ENCODE data around the gene AKR7A3. TPM values are rescaled to one million over a fixed set of nuclear protein-coding genes. Genes with fewer than 3 reads are reported as not detected.

Gene AKR7A3
- total RNA-seq, 1 experiment from 2014 or later = 1.5 TPM

GRCh38 chr1:19308509-19308907 is 19.9 kb upstream of the AKR7A3 start (continued):
- TF ChIP-seq MLX (CRISPR knock-in tag; IDR thresholded peaks at IDR 0.05) = no peak

- POLR2A ChIA-PET = no interaction called here
- peaks cover 9% of the 10 kb centered on the region for H3K4me1 Mint-ChIP-seq
- DNase-seq (ENCODE audit: low spot score) (no peak), ATAC-seq (no peak)
- H3K36me3 Mint-ChIP-seq = peaks cover 39% of the 10 kb centered on the region
- TF ChIP-seq MYBL2 (CRISPR knock-in tag; IDR thresholded peaks at IDR 0.05) = no peak
- no peak for TF ChIP-seq PREB (CRISPR knock-in tag; IDR thresholded peaks at IDR 0.05; ENCODE audit: borderline replicate concordance)
- TF ChIP-seq, protein P1, sequence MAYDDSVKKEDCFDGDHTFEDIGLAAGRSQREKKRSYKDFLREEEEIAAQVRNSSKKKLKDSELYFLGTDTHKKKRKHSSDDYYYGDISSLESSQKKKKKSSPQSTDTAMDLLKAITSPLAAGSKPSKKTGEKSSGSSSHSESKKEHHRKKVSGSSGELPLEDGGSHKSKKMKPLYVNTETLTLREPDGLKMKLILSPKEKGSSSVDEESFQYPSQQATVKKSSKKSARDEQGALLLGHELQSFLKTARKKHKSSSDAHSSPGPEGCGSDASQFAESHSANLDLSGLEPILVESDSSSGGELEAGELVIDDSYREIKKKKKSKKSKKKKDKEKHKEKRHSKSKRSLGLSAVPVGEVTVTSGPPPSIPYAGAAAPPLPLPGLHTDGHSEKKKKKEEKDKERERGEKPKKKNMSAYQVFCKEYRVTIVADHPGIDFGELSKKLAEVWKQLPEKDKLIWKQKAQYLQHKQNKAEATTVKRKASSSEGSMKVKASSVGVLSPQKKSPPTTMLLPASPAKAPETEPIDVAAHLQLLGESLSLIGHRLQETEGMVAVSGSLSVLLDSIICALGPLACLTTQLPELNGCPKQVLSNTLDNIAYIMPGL (CRISPR knock-in tag; IDR thresholded peaks at IDR 0.05) = no peak
- TF ChIP-seq HMGA2 (CRISPR knock-in tag; IDR thresholded peaks at IDR 0.05) = no peak
- no peak for TF ChIP-seq JUN (CRISPR knock-in tag; IDR thresholded peaks at IDR 0.05)
- TF ChIP-seq FOXP4 (CRISPR knock-in tag; IDR thresholded peaks at IDR 0.05) = no peak
- no peak for TF ChIP-seq AFF4 (CRISPR knock-in tag; IDR thresholded peaks at IDR 0.05; ENCODE audit: borderline replicate concordance)
- no peak for TF ChIP-seq NR2C2 (CRISPR knock-in tag; IDR thresholded peaks at IDR 0.05)
- TF ChIP-seq NFYB (CRISPR knock-in tag; conservative IDR thresholded peaks at IDR 0.05; ENCODE audit: low read depth) = no peak
- no peak for TF ChIP-seq ELF4 (CRISPR knock-in tag; IDR thresholded peaks at IDR 0.05; ENCODE audit: low read depth)
- TF ChIP-seq ETV6 (CRISPR knock-in tag; IDR thresholded peaks at IDR 0.05) = no peak
- no peak for TF ChIP-seq ZNF671 (CRISPR knock-in tag; IDR thresholded peaks at IDR 0.05)
- no peak for TF ChIP-seq FOXJ3 (CRISPR knock-in tag; IDR thresholded peaks at IDR 0.05; ENCODE audit: borderline replicate concordance)
- TF ChIP-seq TP53 (CRISPR knock-in tag; IDR thresholded peaks at IDR 0.05) = no peak
- H3K4me3 Mint-ChIP-seq = no peak overlapping the region
- H3K27me3 Mint-ChIP-seq (ENCODE audit: low read depth) = peaks cover 6% of the 10 kb centered on the region
- CTCF ChIA-PET = no interaction called here
- no peak overlapping the region for H3K27ac Mint-ChIP-seq
- no peaks in the 10 kb centered on the region for H3K9me3 Mint-ChIP-seq
Measured at GRCh38 chr1:19307794-19308508, 19.4 kb upstream of the AKR7A3 start.
